ENCODE measurements around the gene SMIM20. TPM values are rescaled to one million over a fixed set of nuclear protein-coding genes. Genes with fewer than 3 reads are reported as not detected.

The SMIM20 gene
- total and polyA plus RNA-seq, 3 donors from 2014 or later, result 31.3 to 46.1 (median 38.3) TPM

DNA sequence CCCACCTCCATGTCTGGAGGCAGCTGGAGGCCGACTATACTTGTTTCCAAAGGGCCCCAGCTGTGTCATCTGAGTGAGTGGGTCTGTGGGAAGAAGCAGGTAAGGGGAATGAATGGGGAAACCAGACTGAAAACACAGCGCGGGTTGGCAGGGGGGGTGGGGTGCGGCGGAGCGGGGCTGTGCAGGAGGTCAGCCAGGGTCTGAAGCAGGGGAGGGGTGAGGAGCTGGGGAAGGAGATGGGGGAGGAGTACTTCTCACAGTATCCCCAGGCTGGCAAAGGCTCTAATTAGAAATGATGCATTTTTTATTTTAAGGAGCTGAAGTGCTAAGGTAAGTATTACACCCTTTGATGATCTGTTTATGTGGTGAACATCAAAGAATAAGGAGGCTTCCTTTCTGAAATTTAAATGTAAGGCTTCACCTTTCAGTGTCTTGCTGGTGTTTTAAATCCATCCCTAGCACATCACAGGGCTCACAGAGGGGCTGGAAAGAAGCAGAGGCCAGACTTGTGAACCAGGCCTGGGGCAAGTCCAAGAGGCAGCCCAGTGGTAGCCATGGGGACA, 37.5 kb downstream of the SMIM20 start:
- H3K27me3 ChIP-seq, result no peaks in the 10 kb centered on the region
- intact Hi-C loops (cut with DNase I; ENCODE audit: low total_unique reads), result no loop called here
- H3K4me1 ChIP-seq, result no peaks in the 10 kb centered on the region
- no peaks in the 10 kb centered on the region for H3K9me3 ChIP-seq
- H3K36me3 ChIP-seq (ENCODE audit: low read depth, missing control alignments), result no peaks in the 10 kb centered on the region
- 61 to 62% methylated on average over 6 of the region's 6 CpGs for WGBS, 2 donors
- DNase-seq, result no peak
- H3K27ac ChIP-seq, result no peak overlapping the region
- TF ChIP-seq POLR2A (IDR thresholded peaks at IDR 0.05), result no peak
- TF ChIP-seq, protein P1, sequence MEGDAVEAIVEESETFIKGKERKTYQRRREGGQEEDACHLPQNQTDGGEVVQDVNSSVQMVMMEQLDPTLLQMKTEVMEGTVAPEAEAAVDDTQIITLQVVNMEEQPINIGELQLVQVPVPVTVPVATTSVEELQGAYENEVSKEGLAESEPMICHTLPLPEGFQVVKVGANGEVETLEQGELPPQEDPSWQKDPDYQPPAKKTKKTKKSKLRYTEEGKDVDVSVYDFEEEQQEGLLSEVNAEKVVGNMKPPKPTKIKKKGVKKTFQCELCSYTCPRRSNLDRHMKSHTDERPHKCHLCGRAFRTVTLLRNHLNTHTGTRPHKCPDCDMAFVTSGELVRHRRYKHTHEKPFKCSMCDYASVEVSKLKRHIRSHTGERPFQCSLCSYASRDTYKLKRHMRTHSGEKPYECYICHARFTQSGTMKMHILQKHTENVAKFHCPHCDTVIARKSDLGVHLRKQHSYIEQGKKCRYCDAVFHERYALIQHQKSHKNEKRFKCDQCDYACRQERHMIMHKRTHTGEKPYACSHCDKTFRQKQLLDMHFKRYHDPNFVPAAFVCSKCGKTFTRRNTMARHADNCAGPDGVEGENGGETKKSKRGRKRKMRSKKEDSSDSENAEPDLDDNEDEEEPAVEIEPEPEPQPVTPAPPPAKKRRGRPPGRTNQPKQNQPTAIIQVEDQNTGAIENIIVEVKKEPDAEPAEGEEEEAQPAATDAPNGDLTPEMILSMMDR (IDR thresholded peaks at IDR 0.05), result no peak
- no peak overlapping the region for H3K4me3 ChIP-seq

DNA sequence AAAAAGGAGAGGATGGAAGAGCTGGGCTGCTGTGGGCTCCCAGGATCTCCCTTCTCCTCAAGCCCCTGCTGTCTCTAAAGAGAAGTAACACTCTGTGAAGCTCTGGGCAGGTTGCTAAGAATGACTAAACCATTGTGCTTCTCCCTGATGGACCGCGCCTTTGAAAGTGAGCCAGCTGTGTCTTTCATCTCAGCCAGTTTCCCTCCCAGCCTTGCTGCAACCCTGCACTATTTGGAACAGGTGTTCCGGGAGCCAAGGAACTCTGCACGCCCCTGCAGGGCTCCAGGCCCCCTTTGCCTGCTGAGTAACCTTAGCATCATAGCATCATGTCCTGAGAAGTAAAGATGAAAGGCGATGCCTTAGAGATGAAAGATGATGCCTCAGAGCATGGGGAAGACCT, 39.7 kb downstream of the SMIM20 start:
- Histone ChIP-seq H3K27me3 (no peaks in the 10 kb centered on the region), H3K36me3 (ENCODE audit: low read depth, missing control alignments) (no peaks in the 10 kb centered on the region), H3K4me3 (no peak overlapping the region), H3K9me3 (no peaks in the 10 kb centered on the region), H3K4me1 (no peaks in the 10 kb centered on the region), H3K27ac (no peak overlapping the region)
- intact Hi-C loops (cut with DNase I; ENCODE audit: low total_unique reads), result no loop called here
- DNase-seq, result no peak
- TF ChIP-seq POLR2A (IDR thresholded peaks at IDR 0.05), result no peak
- TF ChIP-seq, protein P1 (IDR thresholded peaks at IDR 0.05), result no peak
- 58 to 68% methylated on average over 3 to 5 of the region's 5 CpGs for WGBS, 2 donors

DNA sequence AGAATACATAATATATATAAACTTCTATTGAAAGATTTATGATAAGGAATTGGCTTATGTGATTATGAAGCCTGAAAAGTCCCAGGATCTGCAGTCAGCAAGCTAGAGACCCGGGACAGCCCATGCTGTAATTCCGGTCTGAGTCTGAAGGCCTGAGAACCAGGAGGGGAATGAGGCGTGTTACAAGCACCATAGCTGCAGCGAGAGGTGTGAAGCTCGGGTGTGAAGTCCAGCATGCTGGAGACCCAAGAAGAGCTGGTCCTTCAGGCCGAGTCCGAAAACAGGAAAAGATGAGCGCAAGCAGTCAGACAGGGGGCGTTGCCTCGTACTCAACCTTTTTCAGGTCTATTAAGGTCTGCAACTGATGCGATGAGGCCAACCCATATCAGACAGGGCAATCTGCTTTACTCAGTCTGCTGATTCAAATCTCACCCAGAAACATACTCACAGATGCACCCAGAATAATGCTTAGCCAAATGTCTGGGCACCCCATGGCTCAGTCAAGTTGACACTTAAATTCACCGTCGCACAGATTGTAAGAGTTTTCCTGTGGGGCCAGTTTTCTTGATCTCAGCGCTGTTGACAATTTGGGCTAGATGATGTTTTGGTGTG, 40.4 kb downstream of the SMIM20 start:
- TF ChIP-seq, protein P1 (IDR thresholded peaks at IDR 0.05), result no peak
- no peak for TF ChIP-seq POLR2A (IDR thresholded peaks at IDR 0.05)
- intact Hi-C loops (cut with DNase I; ENCODE audit: low total_unique reads), result no loop called here
- Histone ChIP-seq H3K4me1 (no peaks in the 10 kb centered on the region), H3K9me3 (no peaks in the 10 kb centered on the region), H3K36me3 (ENCODE audit: low read depth, missing control alignments) (no peaks in the 10 kb centered on the region), H3K27me3 (no peaks in the 10 kb centered on the region), H3K27ac (no peak overlapping the region), H3K4me3 (no peak overlapping the region)
- 77% methylated on average over 14 of the region's 14 CpGs for WGBS, 2 donors
- no peak for DNase-seq

DNA sequence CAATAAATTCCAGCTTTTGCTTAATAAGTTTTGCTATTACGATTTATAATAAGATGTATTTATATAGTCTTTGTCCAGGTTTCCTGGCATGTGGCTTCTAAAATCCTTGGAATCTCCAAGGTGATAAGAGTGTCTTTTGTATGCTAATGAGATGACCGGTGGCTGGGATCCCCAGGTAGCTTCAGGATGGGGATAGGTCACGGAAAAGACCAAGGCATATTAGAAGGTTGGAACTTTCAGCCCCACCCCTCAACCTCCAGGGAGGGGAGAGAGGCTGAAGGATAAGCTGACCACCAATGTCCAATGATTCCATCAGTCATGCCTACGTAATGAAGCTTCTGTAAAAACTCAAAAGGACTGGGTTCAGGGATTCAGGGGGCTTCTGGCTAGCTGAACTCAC, 41.7 kb downstream of the SMIM20 start:
- intact Hi-C loops (cut with DNase I; ENCODE audit: low total_unique reads), result no loop called here
- Histone ChIP-seq H3K27ac (no peak overlapping the region), H3K9me3 (no peaks in the 10 kb centered on the region), H3K4me3 (no peak overlapping the region), H3K4me1 (no peaks in the 10 kb centered on the region), H3K27me3 (no peaks in the 10 kb centered on the region), H3K36me3 (ENCODE audit: low read depth, missing control alignments) (no peaks in the 10 kb centered on the region)
- TF ChIP-seq, protein P1 (IDR thresholded peaks at IDR 0.05), result no peak
- TF ChIP-seq POLR2A (IDR thresholded peaks at IDR 0.05), result no peak
- WGBS, 2 donors, result 62 to 73% methylated on average over 4 of the region's 4 CpGs
- no peak for DNase-seq

DNA sequence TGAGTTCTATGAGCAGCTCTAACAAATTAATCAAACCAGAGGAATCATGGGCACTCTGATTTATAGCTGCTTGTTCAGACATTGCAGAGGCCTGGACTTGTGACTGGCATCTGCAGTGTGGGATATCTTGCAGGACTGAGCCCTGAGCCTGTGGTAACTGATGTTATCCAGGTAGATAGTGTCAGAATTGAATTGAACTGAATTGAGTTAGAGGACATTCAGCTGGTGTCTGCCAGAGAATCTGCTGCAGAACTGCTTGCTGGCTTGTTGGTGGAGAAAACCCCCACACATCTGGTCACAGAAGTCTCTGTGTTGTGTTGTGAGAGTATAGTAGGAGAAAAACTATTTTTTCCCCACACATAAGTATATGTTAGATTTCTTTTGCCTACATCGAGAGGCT, 42.2 kb downstream of the SMIM20 start:
- Histone ChIP-seq H3K27me3 (no peaks in the 10 kb centered on the region), H3K4me3 (no peak overlapping the region), H3K4me1 (no peaks in the 10 kb centered on the region), H3K27ac (no peak overlapping the region), H3K36me3 (ENCODE audit: low read depth, missing control alignments) (no peaks in the 10 kb centered on the region), H3K9me3 (no peaks in the 10 kb centered on the region)
- intact Hi-C loops (cut with DNase I; ENCODE audit: low total_unique reads), result no loop called here
- DNase-seq, result no peak
- 87 to 90% methylated on average over 1 of the region's 1 CpG for WGBS, 2 donors
- TF ChIP-seq, protein P1 (IDR thresholded peaks at IDR 0.05), result no peak
- no peak for TF ChIP-seq POLR2A (IDR thresholded peaks at IDR 0.05)
